ENCODE data around the gene NCKIPSD.

GRCh38 chr3:48663489-48664312 lies 22.0 kb downstream of the NCKIPSD start:
- TF ChIP-seq CTCF (IDR thresholded peaks at IDR 0.05; ENCODE audit: borderline replicate concordance, extremely low read depth, low read length, poor library complexity, severe bottlenecking) (no peak), EZH2 (IDR thresholded peaks at IDR 0.05; ENCODE audit: borderline replicate concordance, low read depth, low read length, severe bottlenecking) (no peak)
